ENCODE results near the gene FGF22. TPM values are rescaled to one million over a fixed set of nuclear protein-coding genes. Genes with fewer than 3 reads are reported as not detected.

FGF22 gene
- polyA plus RNA-seq, 2 of the 4 experiments (the other 2 are of a cell fraction): 0.13 to 1.0 TPM

DNA sequence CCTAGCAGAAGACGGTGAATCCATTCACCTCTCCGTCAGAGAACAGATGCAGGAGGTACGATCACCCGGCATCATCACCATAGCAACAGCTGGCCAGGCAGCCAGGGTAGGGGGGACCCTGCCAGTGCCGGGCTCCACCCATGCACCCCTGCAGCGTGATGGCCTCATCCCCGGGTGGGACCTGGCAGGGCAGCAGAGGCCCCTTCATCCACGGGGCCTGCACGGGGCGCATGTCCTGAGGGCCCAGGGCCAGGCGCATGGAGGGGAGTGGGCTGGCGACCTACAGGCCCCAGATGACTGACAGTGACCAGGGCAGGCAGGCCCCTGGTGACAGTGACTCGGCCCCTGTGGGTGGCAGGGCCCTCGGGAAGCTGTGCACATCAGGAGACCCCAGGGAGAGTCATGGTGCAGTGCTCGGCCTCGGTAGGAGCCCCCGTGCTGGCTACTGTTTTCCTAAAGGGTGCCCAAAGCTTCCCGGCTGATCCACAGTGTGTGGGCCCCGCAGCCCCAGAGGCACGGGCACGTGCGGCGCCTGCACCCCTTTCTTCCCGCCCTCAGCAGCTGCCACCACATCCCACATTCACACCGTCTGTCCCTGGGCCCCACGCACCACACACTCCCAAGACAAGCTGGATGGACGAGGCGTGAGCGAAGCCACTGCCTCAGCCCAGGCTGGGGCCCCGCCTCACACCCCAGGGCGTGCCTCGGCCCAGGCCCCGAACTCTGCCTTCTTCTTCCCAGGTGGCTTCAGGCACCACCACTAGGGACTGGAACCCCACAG lies 18.6 kb downstream of the FGF22 start:
- TF ChIP-seq POLR2A (IDR thresholded peaks at IDR 0.05; ENCODE audit: low read length) (no peak), PHF8 (IDR thresholded peaks at IDR 0.05; ENCODE audit: borderline replicate concordance, low read depth) (no peak), RARB (CRISPR knock-in tag; IDR thresholded peaks at IDR 0.05) (no peak), HDAC2 (IDR thresholded peaks at IDR 0.05) (no peak), TP53 (CRISPR knock-in tag; IDR thresholded peaks at IDR 0.05) (no peak), FOXS1 (CRISPR knock-in tag; IDR thresholded peaks at IDR 0.05) (no peak), RNF2 (IDR thresholded peaks at IDR 0.05; ENCODE audit: borderline replicate concordance, low read depth) (no peak), CBX8 (IDR thresholded peaks at IDR 0.05) (no peak), CHD2 (IDR thresholded peaks at IDR 0.05; ENCODE audit: low read length, partially characterized antibody) (no peak), ZSCAN20 (CRISPR knock-in tag; IDR thresholded peaks at IDR 0.05) (no peak), MAZ (IDR thresholded peaks at IDR 0.05; ENCODE audit: borderline replicate concordance, low read depth, low read length) (no peak), CHD4 (IDR thresholded peaks at IDR 0.05; ENCODE audit: borderline replicate concordance) (no peak)
- TF ChIP-seq, protein P1, sequence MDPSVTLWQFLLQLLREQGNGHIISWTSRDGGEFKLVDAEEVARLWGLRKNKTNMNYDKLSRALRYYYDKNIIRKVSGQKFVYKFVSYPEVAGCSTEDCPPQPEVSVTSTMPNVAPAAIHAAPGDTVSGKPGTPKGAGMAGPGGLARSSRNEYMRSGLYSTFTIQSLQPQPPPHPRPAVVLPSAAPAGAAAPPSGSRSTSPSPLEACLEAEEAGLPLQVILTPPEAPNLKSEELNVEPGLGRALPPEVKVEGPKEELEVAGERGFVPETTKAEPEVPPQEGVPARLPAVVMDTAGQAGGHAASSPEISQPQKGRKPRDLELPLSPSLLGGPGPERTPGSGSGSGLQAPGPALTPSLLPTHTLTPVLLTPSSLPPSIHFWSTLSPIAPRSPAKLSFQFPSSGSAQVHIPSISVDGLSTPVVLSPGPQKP (IDR thresholded peaks at IDR 0.05; ENCODE audit: low read depth, low read length): no peak
- TF ChIP-seq, protein P2, sequence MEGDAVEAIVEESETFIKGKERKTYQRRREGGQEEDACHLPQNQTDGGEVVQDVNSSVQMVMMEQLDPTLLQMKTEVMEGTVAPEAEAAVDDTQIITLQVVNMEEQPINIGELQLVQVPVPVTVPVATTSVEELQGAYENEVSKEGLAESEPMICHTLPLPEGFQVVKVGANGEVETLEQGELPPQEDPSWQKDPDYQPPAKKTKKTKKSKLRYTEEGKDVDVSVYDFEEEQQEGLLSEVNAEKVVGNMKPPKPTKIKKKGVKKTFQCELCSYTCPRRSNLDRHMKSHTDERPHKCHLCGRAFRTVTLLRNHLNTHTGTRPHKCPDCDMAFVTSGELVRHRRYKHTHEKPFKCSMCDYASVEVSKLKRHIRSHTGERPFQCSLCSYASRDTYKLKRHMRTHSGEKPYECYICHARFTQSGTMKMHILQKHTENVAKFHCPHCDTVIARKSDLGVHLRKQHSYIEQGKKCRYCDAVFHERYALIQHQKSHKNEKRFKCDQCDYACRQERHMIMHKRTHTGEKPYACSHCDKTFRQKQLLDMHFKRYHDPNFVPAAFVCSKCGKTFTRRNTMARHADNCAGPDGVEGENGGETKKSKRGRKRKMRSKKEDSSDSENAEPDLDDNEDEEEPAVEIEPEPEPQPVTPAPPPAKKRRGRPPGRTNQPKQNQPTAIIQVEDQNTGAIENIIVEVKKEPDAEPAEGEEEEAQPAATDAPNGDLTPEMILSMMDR (IDR thresholded peaks at IDR 0.05): no peak
- TF ChIP-seq, protein P3, sequence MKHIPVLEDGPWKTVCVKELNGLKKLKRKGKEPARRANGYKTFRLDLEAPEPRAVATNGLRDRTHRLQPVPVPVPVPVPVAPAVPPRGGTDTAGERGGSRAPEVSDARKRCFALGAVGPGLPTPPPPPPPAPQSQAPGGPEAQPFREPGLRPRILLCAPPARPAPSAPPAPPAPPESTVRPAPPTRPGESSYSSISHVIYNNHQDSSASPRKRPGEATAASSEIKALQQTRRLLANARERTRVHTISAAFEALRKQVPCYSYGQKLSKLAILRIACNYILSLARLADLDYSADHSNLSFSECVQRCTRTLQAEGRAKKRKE (CRISPR knock-in tag; IDR thresholded peaks at IDR 0.05; ENCODE audit: low read depth): no peak
- ATAC-seq (no peak), DNase-seq (ENCODE audit: low read depth in 1 of 2, low spot score in 1 of 2) (no peak), FAIRE-seq (no peak)
- Histone ChIP-seq H3K4me1 (peaks cover 8% of the 10 kb centered on the region; the same call in 2 of the 3 replicates), H3K27ac (no peak overlapping the region; a peak in 1 of 6 replicates), H3K9me3 (no peaks in the 10 kb centered on the region), H3K4me2 (no peak overlapping the region), H3K4me3 (no peak overlapping the region)
- 93% methylated on average over 22 of the region's 33 CpGs for WGBS (ENCODE audit: missing lambda C conversion rate)
- CTCF ChIA-PET: interaction anchor here (2.6 kb wide), 1 partner anchor 73 kb away, joined by 8 read pairs; no protein-coding TSS in a partner anchor
- POLR2A ChIA-PET: interaction anchor here (0.5 kb wide), 1 partner anchor 17 kb away, joined by 3 read pairs; no protein-coding TSS in a partner anchor

DNA sequence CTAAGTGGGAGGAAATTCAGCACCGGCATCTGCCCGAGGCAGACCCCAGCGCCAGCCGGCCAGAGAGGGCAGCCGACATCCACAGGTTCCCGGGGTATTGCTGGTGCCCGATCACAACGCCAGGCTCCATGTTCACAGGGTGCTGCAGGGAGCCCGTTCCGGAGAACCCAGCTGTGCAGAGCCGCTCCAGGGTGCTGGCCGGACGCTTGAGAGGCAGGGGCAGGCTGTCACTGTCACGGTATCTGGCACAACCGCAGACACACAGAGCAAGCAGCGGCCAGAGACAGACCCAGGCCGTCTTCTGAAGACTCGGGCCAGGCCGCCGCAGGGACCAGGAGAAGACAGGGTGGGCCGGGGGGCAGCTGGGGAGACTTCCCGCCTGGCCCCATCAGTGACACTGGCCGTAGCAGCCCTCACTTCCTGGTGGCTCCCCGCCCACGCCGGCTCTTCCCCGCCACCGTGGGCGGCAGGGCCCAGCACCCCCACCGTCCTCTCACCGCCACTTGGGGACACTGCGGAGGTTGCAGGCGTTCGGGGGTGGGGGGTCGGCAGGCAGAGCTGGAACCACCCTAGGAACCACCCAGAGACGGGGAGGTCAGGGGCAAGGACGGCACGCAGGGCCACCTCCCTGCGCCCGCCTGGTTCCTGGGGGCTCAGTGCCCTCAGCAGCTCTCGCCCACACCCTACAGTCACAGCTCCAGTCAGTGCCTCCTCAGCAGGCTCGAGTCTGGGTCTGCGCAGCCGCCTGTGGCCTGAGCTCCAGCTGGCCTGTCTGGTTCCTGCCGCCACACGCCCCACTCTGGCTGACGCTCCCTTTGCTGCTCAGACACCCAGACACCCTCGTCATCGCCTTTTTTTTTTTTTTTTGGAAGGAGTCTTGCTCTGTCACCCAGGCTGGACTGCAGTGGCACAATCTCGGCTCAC lies 19.5 kb downstream of the FGF22 start:
- DNase-seq (ENCODE audit: low read depth in 1 of 2, low spot score in 1 of 2) (no peak), FAIRE-seq (no peak), ATAC-seq (no peak)
- ChIA-PET CTCF (interaction anchor here (0.6 to 2.6 kb wide), 3 partner anchors 21 to 582 kb away, joined by 3 to 8 read pairs (median 5); partner anchors contain the start of gene ATP5F1D), POLR2A (no interaction called here)
- TF ChIP-seq EHMT2 (IDR thresholded peaks at IDR 0.05; ENCODE audit: low read depth) (no peak), MAFK (IDR thresholded peaks at IDR 0.05; ENCODE audit: partially characterized antibody) (no peak), CBX8 (IDR thresholded peaks at IDR 0.05) (no peak), FOSL2 (IDR thresholded peaks at IDR 0.05) (no peak), FOSL2 (CRISPR knock-in tag; IDR thresholded peaks at IDR 0.05) (no peak), ZFP36 (IDR thresholded peaks at IDR 0.05; ENCODE audit: borderline replicate concordance, partially characterized antibody) (no peak), RCOR1 (IDR thresholded peaks at IDR 0.05; ENCODE audit: low read depth, low read length) (no peak), NPAS2 (CRISPR knock-in tag; IDR thresholded peaks at IDR 0.05; ENCODE audit: borderline replicate concordance) (no peak)
- TF ChIP-seq, protein P4, sequence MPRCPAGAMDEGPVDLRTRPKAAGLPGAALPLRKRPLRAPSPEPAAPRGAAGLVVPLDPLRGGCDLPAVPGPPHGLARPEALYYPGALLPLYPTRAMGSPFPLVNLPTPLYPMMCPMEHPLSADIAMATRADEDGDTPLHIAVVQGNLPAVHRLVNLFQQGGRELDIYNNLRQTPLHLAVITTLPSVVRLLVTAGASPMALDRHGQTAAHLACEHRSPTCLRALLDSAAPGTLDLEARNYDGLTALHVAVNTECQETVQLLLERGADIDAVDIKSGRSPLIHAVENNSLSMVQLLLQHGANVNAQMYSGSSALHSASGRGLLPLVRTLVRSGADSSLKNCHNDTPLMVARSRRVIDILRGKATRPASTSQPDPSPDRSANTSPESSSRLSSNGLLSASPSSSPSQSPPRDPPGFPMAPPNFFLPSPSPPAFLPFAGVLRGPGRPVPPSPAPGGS (IDR thresholded peaks at IDR 0.05): no peak
- WGBS (ENCODE audit: missing lambda C conversion rate): 79% methylated on average over 15 of the region's 50 CpGs
- Histone ChIP-seq H3K9me3 (no peaks in the 10 kb centered on the region), H3K27ac (no peak overlapping the region; a peak in 1 of 6 replicates), H3K4me2 (no peak overlapping the region), H3K4me3 (no peak overlapping the region), H3K4me1 (peaks cover 15% of the 10 kb centered on the region; the same call in 2 of the 3 replicates)
